RWPE2 (cell line): Measurements from ENCODE around the gene XRCC1.

Experiments used
- ATAC-seq: fragments of 200-7000 bp; cut with Tn5 transposase; 3 replicates; pipeline ENCODE4 v1.9.1; 2021; ENCODE audit warnings: low read depth
- DNase-seq: peaks from one replicate; pipeline ENCODE4 v3.0.0-alpha.2; 2020; ENCODE audit warnings: low spot score
- H3K27ac ChIP-seq: fragments of 450-650 bp; 2 replicates; pipeline ENCODE4 v1.5.1; 2017; ENCODE audit warnings: mild to moderate bottlenecking; ENCODE audit not compliant: poor library complexity, severe bottlenecking
- H3K27me3 ChIP-seq: fragments of 250-450 bp; sonication (Bioruptor Pico); 2 replicates; pipeline ENCODE4 v1.5.1; 2021; ENCODE audit warnings: mild to moderate bottlenecking, moderate library complexity; ENCODE audit not compliant: insufficient read depth, poor library complexity, severe bottlenecking
- H3K36me3 ChIP-seq: fragments of 250-450 bp; sonication (Bioruptor Pico); 2 replicates; pipeline ENCODE4 v1.5.1; 2020; ENCODE audit warnings: low read depth, mild to moderate bottlenecking, moderate library complexity
- H3K4me1 ChIP-seq: fragments of 250-450 bp; sonication (Bioruptor Pico); 2 replicates; pipeline ENCODE4 v1.5.1; 2021; ENCODE audit warnings: mild to moderate bottlenecking, moderate library complexity; ENCODE audit not compliant: insufficient read depth, poor library complexity, severe bottlenecking
- H3K4me3 ChIP-seq: fragments of 250-450 bp; sonication (Bioruptor Pico); 2 replicates; pipeline ENCODE4 v1.5.1; 2021; ENCODE audit warnings: mild to moderate bottlenecking, moderate library complexity; ENCODE audit not compliant: severe bottlenecking
- H3K9me3 ChIP-seq: fragments of 250-450 bp; sonication (Bioruptor Pico); 2 replicates; pipeline ENCODE4 v1.5.1; 2021; ENCODE audit warnings: mild to moderate bottlenecking, moderate library complexity; ENCODE audit not compliant: severe bottlenecking
- TF ChIP-seq, protein P1 (sequence below): fragments of 450-650 bp; IDR thresholded peaks from one replicate; pipeline ENCODE4 v1.5.1; 2017; ENCODE audit warnings: mild to moderate bottlenecking, moderate library complexity; ENCODE audit not compliant: poor library complexity, severe bottlenecking

Gene XRCC1

DNA sequence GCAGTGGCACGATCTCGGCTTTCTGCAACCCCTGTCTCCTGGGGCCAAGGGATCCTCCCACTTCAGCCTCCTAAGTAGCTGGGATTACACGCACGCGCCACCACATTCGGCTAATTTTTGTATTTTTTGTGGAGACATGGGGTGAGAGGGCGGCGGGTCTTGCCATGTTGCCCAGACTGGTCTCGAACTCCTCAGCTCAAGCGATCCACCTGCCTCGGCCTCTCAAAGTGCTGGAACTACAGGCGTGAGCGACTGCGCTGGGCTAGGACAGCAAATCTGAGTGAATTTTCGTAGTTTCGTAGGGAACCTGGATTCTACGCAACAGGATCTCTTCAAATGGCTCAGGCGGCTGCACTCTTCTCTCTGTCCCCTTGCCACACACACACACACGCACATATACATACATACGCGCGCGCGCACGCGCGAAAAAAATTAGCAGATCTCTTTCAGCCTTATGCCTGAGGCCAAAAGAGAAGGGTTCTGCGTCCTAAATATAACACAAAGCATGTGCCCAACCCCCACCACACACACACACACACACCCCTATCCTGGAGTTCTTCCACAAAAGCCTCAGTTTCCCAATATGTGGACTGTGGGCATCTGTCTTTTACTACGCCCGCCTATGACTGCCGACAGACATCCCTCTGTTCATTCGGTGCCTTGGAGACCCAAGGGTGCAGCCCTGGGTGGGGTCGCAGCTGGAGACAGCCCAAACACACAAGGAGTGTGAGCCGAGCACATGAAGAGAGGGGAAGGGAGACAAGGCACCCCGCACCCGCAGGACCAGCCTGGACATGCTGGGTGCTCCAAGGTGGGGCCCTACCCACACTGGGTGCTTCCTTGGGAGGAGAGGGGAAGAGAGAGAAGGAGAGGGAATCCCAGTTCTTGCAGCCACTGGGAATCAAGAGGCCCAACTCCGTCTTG lies 890 bp upstream of the XRCC1 start:
- H3K9me3 ChIP-seq, result no peaks in the 10 kb centered on the region
- no peak for ATAC-seq
- DNase-seq, result no peak
- peaks cover 9% of the 10 kb centered on the region for H3K4me1 ChIP-seq
- TF ChIP-seq, protein P1, sequence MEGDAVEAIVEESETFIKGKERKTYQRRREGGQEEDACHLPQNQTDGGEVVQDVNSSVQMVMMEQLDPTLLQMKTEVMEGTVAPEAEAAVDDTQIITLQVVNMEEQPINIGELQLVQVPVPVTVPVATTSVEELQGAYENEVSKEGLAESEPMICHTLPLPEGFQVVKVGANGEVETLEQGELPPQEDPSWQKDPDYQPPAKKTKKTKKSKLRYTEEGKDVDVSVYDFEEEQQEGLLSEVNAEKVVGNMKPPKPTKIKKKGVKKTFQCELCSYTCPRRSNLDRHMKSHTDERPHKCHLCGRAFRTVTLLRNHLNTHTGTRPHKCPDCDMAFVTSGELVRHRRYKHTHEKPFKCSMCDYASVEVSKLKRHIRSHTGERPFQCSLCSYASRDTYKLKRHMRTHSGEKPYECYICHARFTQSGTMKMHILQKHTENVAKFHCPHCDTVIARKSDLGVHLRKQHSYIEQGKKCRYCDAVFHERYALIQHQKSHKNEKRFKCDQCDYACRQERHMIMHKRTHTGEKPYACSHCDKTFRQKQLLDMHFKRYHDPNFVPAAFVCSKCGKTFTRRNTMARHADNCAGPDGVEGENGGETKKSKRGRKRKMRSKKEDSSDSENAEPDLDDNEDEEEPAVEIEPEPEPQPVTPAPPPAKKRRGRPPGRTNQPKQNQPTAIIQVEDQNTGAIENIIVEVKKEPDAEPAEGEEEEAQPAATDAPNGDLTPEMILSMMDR, result no peak
- H3K27ac ChIP-seq, result no peak overlapping the region
- H3K4me3 ChIP-seq, result peak overlapping the region; percentile 65
- H3K27me3 ChIP-seq, result no peaks in the 10 kb centered on the region
- H3K36me3 ChIP-seq, result peaks cover 16% of the 10 kb centered on the region

DNA sequence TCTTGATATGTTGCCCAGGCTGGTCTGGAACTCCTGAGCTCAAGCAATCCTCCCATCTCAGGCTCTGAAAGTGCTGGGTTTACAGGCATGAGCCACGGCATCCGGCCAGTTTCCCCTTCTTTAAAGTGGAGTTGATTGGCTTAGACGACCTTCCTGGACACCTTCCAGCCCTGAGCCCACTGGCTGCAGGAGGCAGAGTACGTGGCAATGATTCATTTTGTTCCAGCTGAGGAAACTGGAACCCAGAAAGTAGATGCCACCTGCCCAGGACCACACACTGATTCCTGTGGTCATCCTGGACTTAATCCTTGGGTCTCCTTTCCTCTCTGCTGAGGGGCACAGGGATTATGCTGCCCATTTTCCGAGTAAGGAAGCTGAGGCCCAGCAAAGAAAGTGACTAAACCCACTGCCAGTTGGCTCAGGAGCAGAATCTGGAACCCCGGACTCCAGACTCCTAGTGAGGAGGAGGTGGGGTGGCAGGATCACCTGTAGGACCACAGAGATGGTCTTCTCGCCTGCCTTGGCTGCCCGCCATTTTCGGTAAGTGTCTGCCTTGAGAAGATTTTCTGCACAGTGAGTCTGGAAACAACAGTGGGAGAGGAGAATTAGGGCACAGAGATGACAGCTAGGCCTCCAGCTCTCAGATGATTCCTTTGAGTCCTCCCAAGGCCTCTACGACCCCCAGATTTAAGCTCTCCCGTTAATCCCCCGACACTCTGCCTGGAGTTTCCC lies 737 bp downstream of the XRCC1 start:
- Histone ChIP-seq H3K9me3 (no peaks in the 10 kb centered on the region), H3K4me3 (peak overlapping the region; percentile 65), H3K4me1 (peaks cover 9% of the 10 kb centered on the region), H3K36me3 (peaks cover 22% of the 10 kb centered on the region), H3K27ac (peak overlapping the region; percentile 45), H3K27me3 (no peaks in the 10 kb centered on the region)
- DNase-seq (no peak), ATAC-seq (no peak)
- TF ChIP-seq, protein P1, result no peak

DNA sequence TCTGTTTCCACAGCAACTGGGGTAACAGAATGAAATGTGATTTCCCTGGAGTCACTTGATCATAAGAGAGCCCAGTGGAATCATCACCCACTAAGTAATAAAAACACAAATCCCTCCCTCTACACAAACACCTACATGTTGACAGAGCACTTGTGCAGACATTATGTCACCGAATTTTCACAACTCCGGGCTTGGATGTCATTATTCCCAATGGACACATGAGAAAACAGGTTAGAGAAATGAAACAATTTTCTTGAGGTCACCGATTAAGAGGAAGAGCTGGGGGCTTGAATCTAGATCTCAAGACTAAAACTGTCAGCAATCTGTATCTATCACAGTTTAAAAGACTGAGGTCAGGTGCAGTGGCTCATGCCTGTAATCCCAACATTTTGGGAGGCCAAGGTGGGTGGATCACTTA lies 3.1 kb downstream of the XRCC1 start:
- Histone ChIP-seq H3K4me3 (no peak overlapping the region), H3K9me3 (no peaks in the 10 kb centered on the region), H3K27ac (no peak overlapping the region), H3K27me3 (no peaks in the 10 kb centered on the region), H3K4me1 (peaks cover 9% of the 10 kb centered on the region), H3K36me3 (peaks cover 22% of the 10 kb centered on the region)
- TF ChIP-seq, protein P1, result no peak
- DNase-seq, result no peak
- ATAC-seq, result no peak

DNA sequence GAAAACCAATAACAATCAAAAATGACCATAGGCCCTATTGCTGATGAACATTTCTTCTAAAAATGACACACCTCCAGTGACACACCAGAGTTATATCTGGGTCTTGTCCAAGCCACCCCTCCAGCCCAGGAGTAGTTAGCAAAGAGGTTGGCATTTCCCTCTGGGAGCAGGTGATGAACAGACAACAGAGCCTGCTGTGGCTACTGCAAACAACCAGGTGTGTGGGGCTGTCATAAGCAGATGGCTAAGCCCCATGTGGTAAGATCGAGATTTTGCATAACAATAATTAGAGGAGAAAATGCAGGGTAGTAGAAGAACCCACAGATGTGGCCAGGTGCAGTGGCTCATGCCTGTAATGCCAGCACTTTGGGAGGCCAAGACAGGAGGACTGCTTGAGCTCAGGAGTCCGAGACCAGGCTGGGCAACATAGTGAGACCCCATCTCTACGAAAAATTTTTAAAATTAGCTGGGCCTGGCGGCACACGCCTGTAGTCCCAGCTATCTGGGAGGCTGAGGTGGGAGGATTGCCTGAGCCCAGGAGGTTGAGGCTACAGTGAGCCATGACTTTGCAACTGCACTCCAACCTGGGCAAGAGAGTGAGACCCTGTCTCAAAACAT lies 5.0 kb downstream of the XRCC1 start:
- Histone ChIP-seq H3K9me3 (no peaks in the 10 kb centered on the region), H3K4me3 (no peak overlapping the region), H3K36me3 (peaks cover 22% of the 10 kb centered on the region), H3K27ac (no peak overlapping the region), H3K4me1 (no peaks in the 10 kb centered on the region), H3K27me3 (no peaks in the 10 kb centered on the region)
- ATAC-seq (peak; percentile 70), DNase-seq (no peak)
- TF ChIP-seq, protein P1, result no peak
